ENCODE results near the gene KIF13A. TPM values are rescaled to one million over a fixed set of nuclear protein-coding genes. Genes with fewer than 3 reads are reported as not detected.

KIF13A gene
- total and polyA plus RNA-seq, 2 experiments from 2014 or later = 39.1 to 96.9 TPM

GRCh38 chr6:17710331-17710730, 277.1 kb downstream of the KIF13A start:
- no peaks in the 10 kb centered on the region for H3K36me3 ChIP-seq
- H3K27ac ChIP-seq = no peak overlapping the region
- no peaks in the 10 kb centered on the region for H3K27me3 ChIP-seq
- TF ChIP-seq, protein P1, sequence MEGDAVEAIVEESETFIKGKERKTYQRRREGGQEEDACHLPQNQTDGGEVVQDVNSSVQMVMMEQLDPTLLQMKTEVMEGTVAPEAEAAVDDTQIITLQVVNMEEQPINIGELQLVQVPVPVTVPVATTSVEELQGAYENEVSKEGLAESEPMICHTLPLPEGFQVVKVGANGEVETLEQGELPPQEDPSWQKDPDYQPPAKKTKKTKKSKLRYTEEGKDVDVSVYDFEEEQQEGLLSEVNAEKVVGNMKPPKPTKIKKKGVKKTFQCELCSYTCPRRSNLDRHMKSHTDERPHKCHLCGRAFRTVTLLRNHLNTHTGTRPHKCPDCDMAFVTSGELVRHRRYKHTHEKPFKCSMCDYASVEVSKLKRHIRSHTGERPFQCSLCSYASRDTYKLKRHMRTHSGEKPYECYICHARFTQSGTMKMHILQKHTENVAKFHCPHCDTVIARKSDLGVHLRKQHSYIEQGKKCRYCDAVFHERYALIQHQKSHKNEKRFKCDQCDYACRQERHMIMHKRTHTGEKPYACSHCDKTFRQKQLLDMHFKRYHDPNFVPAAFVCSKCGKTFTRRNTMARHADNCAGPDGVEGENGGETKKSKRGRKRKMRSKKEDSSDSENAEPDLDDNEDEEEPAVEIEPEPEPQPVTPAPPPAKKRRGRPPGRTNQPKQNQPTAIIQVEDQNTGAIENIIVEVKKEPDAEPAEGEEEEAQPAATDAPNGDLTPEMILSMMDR (IDR thresholded peaks at IDR 0.05; ENCODE audit: low read depth, low read length) = no peak
- no peaks in the 10 kb centered on the region for H3K4me1 ChIP-seq (ENCODE audit: low read depth)
- no peaks in the 10 kb centered on the region for H3K9me3 ChIP-seq (ENCODE audit: low read depth)
- H3K4me3 ChIP-seq = no peak overlapping the region
- no peak for DNase-seq (ENCODE audit: low read depth in 1 of 2, low spot score in 1 of 2)

DNA sequence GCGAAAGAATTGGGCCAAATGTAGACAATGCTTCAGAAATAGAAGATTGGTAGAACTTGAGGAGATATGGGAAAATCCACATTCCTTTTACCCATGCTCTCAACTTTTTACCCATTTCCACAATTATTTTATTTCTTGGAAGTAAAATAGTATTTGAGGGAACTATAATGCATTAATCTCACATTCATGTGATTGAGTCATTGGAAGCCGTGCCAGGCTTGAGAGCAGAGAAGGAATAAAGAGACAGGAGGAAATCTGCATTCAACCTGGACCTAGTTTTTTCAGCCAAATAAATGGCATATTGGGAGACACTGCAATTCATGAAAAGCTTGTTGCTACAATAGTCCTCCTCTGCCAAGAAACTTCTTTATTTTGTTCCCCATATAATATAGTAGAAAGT, 278.0 kb downstream of the KIF13A start:
- H3K9me3 ChIP-seq (ENCODE audit: low read depth) = no peaks in the 10 kb centered on the region
- H3K36me3 ChIP-seq = no peaks in the 10 kb centered on the region
- no peak overlapping the region for H3K4me3 ChIP-seq
- H3K4me1 ChIP-seq (ENCODE audit: low read depth) = peaks cover 5% of the 10 kb centered on the region
- no peak overlapping the region for H3K27ac ChIP-seq
- no peak for DNase-seq (ENCODE audit: low read depth in 1 of 2, low spot score in 1 of 2)
- H3K27me3 ChIP-seq = no peaks in the 10 kb centered on the region
- TF ChIP-seq, protein P1 (IDR thresholded peaks at IDR 0.05; ENCODE audit: low read depth, low read length) = no peak

Other genes with a start within 250 kb of the KIF13A start
- 2.0 and 3.1 TPM in 2 replicates for gene NHLRC1, start 135.0 kb upstream of the KIF13A start, total RNA-seq
- gene NHLRC1, start 135.0 kb upstream of the KIF13A start, polyA plus RNA-seq = 1.3 and 2.2 TPM in 2 replicates
- 9.5 and 13.1 TPM in 2 replicates for gene TPMT, start 167.4 kb upstream of the KIF13A start, total RNA-seq
- gene TPMT, start 167.4 kb upstream of the KIF13A start, polyA plus RNA-seq = 13.5 and 14.0 TPM in 2 replicates
- 11.7 and 15.4 TPM in 2 replicates for gene KDM1B, start 167.8 kb upstream of the KIF13A start, total RNA-seq
- 1.5 and 1.6 TPM in 2 replicates for gene KDM1B, start 167.8 kb upstream of the KIF13A start, polyA plus RNA-seq